HUES48 (cell line): ENCODE data around the gene NHERF2.

ENCODE experiments used
- H3K27ac ChIP-seq: one replicate; pipeline ENCODE4 v1.7.0; 2013; ENCODE audit warnings: low read depth, low read length, inconsistent platforms
- H3K27me3 ChIP-seq: 2 replicates; pipeline ENCODE4 v1.6.1; 2013; ENCODE audit warnings: mild to moderate bottlenecking, low read length; ENCODE audit not compliant: control insufficient read depth, insufficient read depth
- H3K36me3 ChIP-seq: 2 replicates; pipeline ENCODE4 v1.6.1; 2013; ENCODE audit warnings: low read length; ENCODE audit not compliant: control insufficient read depth, insufficient read depth
- H3K4me1 ChIP-seq: 2 replicates; pipeline ENCODE4 v1.6.1; 2013; ENCODE audit warnings: mild to moderate bottlenecking, low read length; ENCODE audit not compliant: control insufficient read depth, insufficient read depth
- H3K4me3 ChIP-seq: 2 replicates; pipeline ENCODE4 v1.5.1; 2013; ENCODE audit warnings: mild to moderate bottlenecking, low read depth, low read length
- H3K9ac ChIP-seq: 2 replicates; pipeline ENCODE4 v1.6.1; 2013; ENCODE audit warnings: mild to moderate bottlenecking, low read depth, low read length, moderate library complexity
- H3K9me3 ChIP-seq: 2 replicates; pipeline ENCODE4 v1.6.1; 2013; ENCODE audit warnings: low read length; ENCODE audit not compliant: control insufficient read depth, insufficient read depth

Gene NHERF2

DNA sequence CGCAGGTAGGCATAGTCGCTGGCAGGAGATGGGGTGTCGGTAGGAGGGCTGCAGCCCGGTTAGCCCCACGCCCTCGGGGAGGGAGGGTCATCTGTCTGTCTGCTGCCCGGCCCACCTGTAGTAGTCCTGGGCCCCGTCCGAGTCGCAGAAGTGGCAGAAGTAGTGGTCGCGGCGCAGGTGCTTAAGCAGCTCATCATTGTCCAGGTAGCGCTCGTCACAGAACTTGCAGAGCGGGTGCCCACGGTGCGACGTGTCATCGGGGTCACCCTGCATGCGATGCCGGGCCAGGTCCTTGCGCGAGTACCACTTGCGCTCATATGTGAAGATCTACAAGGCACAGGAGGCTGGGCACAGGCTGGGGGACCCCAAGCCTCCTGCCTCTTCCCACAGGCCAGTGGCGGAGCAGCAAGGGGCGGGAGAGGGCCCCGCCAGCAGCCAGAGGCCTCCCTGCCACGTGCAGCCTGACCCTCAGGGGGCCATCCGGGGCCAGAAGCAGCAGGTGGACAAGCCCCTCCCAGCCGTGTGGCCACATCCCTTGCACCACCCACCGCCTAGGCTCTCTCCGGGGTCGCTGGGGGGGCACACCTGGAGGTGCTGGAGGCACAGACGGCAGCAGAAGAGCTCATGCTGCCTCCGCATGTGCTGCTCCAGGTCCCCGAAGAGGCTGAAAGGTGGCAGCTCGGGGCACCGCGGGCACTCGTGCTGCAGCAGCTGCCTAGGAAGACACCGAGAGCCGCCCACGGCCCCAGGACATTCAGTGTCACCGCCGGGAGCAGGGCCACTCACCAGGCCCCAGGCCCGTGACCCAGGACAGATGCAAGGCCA lies 24.1 kb upstream of the NHERF2 start:
- Histone ChIP-seq H3K27ac (no peak overlapping the region), H3K9ac (no peak overlapping the region), H3K36me3 (peaks cover 58% of the 10 kb centered on the region), H3K9me3 (no peaks in the 10 kb centered on the region), H3K27me3 (no peaks in the 10 kb centered on the region), H3K4me3 (no peak overlapping the region), H3K4me1 (peaks cover 10% of the 10 kb centered on the region; the same call in 1 of the 2 replicates)

DNA sequence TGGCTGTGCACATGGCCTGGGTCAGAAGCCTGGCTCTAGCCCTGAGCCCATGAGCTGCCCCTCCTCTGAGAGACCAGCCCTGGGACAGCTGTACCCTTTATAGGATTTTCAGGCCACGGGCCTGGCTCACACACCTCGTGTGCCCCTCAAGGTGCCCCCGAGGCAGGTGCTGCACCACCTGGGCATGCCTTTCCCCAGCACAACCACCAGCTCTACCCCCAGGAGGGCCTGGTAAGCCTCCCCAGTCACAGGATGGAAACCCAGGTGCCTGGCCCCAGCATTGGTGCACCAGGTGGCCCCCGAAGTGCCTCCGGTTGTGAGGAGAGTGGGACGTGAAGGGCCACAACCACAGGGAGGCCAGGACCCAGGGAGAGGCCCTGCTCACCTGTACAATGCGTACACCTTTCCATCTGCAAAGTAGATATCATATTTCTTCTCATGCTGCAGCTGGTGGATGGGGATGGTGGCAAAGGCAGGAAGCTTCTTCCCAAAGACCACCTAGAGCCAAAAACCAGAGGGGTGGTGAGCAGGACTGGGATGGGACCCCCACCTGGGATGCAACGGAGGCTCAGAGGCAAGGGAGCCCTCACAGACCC lies 23.4 kb upstream of the NHERF2 start:
- H3K9me3 ChIP-seq = no peaks in the 10 kb centered on the region
- H3K9ac ChIP-seq = no peak overlapping the region
- no peaks in the 10 kb centered on the region for H3K27me3 ChIP-seq
- peaks cover 56% of the 10 kb centered on the region for H3K36me3 ChIP-seq
- peaks cover 17% of the 10 kb centered on the region for H3K4me1 ChIP-seq
- no peak overlapping the region for H3K4me3 ChIP-seq
- H3K27ac ChIP-seq = no peak overlapping the region

DNA sequence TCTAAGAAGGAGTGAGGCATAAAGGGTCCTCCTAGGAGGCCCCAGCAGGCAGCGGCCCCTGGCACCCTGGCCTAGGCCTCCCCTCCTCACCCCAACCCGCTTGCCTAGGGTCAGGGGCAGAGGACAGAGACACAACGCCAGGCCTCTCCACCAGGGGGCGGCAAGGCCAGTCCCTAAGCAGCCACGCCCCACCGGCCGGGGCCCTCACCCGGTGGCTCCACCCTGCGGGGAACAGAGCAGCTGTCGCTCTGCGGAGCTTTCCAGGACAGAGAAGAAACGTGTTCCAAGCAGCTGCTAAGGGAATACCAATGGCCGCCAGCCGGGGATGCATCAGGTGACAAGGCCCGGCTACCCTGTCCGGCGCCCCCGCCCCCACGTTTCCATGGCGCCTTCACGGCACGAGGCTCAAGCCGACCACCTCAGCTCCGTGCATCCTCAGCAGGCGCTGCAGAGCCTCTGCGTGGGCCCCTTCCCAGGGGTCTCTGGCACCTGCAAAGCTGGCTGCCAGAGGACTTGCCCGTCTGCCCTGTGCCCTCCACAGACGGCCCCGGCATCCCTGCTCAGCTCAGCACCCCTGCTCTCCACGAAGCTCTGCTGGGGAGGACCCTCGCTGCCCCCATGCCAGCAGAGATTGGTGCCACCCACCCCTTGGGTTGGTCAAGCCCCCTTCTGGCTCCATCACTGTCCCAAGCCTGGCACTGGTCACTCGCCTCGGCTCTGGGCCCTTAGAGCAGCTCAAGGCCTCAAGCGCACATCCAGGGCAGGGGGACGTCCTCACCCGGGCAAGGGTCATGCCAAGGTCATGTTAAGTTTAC lies 22.7 kb upstream of the NHERF2 start:
- Histone ChIP-seq H3K27ac (peak overlapping the region; percentile 71), H3K9me3 (no peaks in the 10 kb centered on the region), H3K4me1 (peaks cover 23% of the 10 kb centered on the region), H3K9ac (peak overlapping the region; percentile 4; the same call in 1 of the 2 replicates), H3K27me3 (no peaks in the 10 kb centered on the region), H3K36me3 (peaks cover 52% of the 10 kb centered on the region), H3K4me3 (peak overlapping the region; percentile 23; the same call in 1 of the 2 replicates)

DNA sequence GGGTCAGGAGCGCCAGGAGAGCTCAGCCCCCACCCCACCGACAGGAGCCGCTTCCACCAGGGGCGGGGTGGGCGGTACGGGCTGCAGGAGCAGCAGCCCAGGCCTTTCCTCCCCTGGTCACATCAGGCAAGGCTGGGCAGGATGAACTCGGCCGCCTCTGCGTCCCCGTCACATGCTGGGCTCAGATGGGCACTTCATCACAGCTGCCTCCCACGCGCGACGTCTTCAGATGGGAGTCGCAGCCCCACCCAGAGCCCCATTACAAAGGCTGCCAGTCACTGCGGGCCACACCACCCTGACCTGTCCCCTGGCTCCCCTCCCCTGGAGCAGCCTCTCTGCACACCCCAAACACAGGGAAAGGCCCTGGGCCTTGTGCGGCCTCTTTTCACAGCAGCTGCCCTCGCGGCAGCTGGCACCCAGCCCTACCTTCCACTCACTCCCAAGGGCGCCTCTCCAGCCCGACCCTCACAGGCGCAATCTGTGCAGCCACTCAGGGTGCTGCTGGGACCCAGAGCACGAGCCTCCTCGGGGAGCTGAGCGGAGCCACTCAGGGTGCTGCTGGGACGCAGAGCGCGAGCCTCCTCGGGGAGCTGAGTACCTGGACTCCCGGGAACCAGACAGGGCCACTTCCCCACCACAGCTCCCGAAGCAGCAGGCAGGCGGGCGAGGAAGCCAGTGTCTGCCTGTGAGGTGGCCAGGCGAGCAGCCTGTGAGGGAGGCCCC lies 21.7 kb upstream of the NHERF2 start:
- H3K9me3 ChIP-seq = no peaks in the 10 kb centered on the region
- peaks cover 42% of the 10 kb centered on the region for H3K36me3 ChIP-seq
- H3K4me1 ChIP-seq = peaks cover 23% of the 10 kb centered on the region
- no peak overlapping the region for H3K4me3 ChIP-seq
- H3K27me3 ChIP-seq = no peaks in the 10 kb centered on the region
- peak overlapping the region; percentile 71 for H3K27ac ChIP-seq
- no peak overlapping the region for H3K9ac ChIP-seq

DNA sequence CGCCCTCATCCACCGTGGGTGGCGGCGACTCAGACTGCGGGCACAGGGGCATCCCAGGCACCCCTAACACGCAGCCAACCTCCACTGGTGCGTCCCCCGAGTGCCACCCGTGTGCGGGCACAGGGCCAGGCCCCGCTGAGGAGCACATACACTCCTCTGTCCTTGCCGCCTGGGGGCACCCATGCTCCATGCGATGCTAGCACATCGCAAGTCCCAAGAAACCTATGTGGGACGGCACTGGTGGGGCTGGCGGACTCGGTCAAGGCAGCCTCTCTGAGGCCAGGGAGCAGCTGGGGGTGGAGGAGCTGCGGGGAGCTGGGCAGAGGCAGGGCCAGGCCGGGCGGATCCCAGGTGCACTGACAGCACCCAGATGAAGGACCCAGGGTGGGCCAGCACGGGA lies 21.1 kb upstream of the NHERF2 start:
- Histone ChIP-seq H3K4me1 (peaks cover 27% of the 10 kb centered on the region), H3K36me3 (peaks cover 36% of the 10 kb centered on the region), H3K27me3 (no peaks in the 10 kb centered on the region), H3K9ac (no peak overlapping the region), H3K9me3 (no peaks in the 10 kb centered on the region), H3K4me3 (no peak overlapping the region), H3K27ac (no peak overlapping the region)

DNA sequence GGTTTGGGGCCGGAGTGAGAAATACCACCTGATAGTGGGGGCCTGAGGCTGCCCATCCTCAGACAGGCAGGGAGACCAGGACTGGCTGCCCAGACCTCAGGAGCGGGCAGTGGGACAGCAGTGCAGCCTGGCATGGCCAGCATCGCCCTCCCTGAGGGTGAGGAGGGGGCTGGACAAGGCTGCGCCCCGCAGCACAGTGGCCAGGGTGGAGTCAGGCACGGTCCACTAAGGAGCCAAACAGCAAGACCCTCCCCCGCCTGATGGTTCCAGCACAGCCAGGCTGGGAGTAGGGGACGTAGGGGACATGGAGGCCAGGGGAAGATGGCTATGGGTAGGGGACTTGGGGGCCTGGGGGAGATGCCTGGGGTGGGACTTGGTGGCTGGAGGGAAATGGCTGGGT lies 20.4 kb upstream of the NHERF2 start:
- peaks cover 27% of the 10 kb centered on the region for H3K4me1 ChIP-seq
- H3K36me3 ChIP-seq = peaks cover 29% of the 10 kb centered on the region
- no peaks in the 10 kb centered on the region for H3K9me3 ChIP-seq
- H3K9ac ChIP-seq = no peak overlapping the region
- H3K27ac ChIP-seq = no peak overlapping the region
- no peak overlapping the region for H3K4me3 ChIP-seq
- H3K27me3 ChIP-seq = no peaks in the 10 kb centered on the region

DNA sequence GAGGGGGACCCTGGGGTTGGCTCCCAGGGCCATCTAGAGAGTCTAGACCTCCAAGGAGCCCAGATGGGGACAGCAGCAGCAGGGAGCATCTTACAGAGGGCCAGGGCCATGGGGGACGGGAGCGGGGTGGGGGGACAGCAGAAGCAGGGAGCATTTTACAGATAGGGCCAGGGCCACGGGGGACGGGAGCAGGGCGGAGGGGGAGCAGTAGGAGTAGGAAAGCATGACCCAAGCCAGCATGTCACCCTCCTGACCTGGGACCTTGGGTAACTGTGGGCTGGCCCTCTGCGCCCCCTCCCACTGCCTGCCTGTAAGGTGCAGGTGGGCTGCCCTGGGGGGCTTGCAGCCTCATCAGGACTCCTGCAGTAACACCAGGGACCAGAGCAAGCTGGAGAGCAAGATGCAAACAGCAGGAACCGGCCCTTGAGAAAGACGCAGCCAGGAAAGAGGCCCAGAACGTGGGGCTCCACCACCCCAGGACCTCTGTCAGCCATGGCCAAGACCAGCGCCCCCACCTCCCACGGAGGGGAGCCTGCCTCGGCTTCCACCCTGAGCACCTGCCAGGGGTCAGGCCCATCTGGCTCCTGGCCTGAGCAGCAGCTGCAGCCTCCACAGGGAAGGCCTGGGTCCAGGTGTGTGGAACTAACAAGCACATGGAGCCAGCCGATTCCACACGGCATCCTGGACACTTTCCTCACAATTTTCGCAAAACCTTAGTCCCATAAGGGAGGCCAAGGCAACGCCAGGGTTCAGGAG lies 19.4 kb upstream of the NHERF2 start:
- peaks cover 19% of the 10 kb centered on the region for H3K36me3 ChIP-seq
- H3K27ac ChIP-seq = no peak overlapping the region
- H3K4me1 ChIP-seq = peaks cover 27% of the 10 kb centered on the region
- no peaks in the 10 kb centered on the region for H3K27me3 ChIP-seq
- H3K9me3 ChIP-seq = no peaks in the 10 kb centered on the region
- H3K9ac ChIP-seq = no peak overlapping the region
- no peak overlapping the region; the same call in 1 of the 2 replicates for H3K4me3 ChIP-seq

DNA sequence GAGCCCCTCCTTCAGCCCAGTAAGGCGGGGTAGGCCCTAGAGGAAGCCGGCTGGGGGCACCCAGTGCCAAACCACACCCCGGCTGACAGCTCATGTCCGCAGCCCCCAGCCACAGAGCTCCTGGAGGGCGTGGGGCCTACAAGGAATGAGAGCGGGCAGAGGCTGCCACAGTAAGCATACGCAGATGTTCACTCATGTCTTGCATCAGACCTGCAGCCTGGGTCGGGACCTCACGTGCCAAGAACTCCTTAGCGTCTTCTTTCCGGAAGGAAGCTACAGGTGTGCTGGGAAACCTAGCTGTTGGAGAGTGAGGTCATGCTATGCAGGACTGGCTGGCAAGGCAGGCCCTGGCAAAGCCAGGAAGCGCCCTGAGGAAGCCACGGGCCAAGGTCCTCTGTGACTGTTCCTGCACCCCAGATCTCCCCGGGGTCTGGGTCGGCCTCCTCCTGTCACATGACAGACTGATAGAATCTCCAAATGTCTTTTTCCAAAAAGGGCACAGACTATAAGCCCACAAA lies 18.6 kb upstream of the NHERF2 start:
- no peak overlapping the region for H3K27ac ChIP-seq
- peak overlapping the region; percentile 88 for H3K4me3 ChIP-seq
- no peak overlapping the region for H3K9ac ChIP-seq
- no peaks in the 10 kb centered on the region for H3K9me3 ChIP-seq
- peaks cover 27% of the 10 kb centered on the region for H3K4me1 ChIP-seq
- peaks cover 11% of the 10 kb centered on the region for H3K36me3 ChIP-seq
- H3K27me3 ChIP-seq = no peaks in the 10 kb centered on the region

DNA sequence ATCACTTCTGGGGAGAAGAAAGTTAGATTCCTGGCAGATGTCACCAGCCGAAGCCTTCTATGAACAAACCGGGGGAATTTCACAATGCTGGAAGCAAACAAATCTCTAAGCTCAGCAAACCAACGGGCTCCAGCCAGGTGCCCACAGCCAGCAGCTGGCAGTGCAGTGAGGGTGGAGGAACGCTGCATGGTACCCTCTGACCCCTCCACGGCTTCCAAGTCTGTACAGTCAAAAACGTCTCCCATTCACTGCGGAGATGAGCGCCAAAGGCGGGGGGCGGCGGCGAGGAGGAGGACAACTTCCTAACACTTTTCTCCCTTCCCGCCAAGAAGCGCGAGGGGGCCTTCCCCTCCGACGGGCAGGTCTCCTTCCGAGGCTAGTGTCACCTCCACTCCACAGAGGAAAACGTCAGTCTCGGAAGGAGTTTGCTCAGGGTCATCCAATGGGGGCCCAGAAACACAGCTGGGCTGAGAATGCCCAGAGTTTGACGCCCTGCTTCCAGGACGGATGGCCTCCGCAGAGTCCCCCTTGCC lies 18.0 kb upstream of the NHERF2 start:
- Histone ChIP-seq H3K27me3 (no peaks in the 10 kb centered on the region), H3K9me3 (no peaks in the 10 kb centered on the region), H3K4me1 (peaks cover 27% of the 10 kb centered on the region), H3K4me3 (peak overlapping the region; percentile 88), H3K36me3 (peaks cover 6% of the 10 kb centered on the region), H3K9ac (peak overlapping the region; percentile 73; the same call in 1 of the 2 replicates), H3K27ac (peak overlapping the region; percentile 69)
